ENCODE results near the gene AUTS2.

- TF ChIP-seq, protein P1, sequence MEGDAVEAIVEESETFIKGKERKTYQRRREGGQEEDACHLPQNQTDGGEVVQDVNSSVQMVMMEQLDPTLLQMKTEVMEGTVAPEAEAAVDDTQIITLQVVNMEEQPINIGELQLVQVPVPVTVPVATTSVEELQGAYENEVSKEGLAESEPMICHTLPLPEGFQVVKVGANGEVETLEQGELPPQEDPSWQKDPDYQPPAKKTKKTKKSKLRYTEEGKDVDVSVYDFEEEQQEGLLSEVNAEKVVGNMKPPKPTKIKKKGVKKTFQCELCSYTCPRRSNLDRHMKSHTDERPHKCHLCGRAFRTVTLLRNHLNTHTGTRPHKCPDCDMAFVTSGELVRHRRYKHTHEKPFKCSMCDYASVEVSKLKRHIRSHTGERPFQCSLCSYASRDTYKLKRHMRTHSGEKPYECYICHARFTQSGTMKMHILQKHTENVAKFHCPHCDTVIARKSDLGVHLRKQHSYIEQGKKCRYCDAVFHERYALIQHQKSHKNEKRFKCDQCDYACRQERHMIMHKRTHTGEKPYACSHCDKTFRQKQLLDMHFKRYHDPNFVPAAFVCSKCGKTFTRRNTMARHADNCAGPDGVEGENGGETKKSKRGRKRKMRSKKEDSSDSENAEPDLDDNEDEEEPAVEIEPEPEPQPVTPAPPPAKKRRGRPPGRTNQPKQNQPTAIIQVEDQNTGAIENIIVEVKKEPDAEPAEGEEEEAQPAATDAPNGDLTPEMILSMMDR (IDR thresholded peaks at IDR 0.05; ENCODE audit: control extremely low read depth in 1 of 3, insufficient read depth in 1 of 3, low read depth in 1 of 3, low read length in 3 of 3): no peak
- TF ChIP-seq RXRA (IDR thresholded peaks at IDR 0.05; ENCODE audit: insufficient read depth, low read depth, low read length): no peak
- TF ChIP-seq POLR2AphosphoS5 (IDR thresholded peaks at IDR 0.05; ENCODE audit: low read depth, low read length): no peak
- TF ChIP-seq E2F6 (IDR thresholded peaks at IDR 0.05): no peak
- no peak for TF ChIP-seq TAF1 (IDR thresholded peaks at IDR 0.05; ENCODE audit: low read depth, low read length)
- no peak for TF ChIP-seq RNF2 (IDR thresholded peaks at IDR 0.05; ENCODE audit: borderline replicate concordance, low read depth, low read length, missing control alignments, poor library complexity, severe bottlenecking)
These were observed 784.9 kb downstream of the AUTS2 start for GRCh38 chr7:70383066-70383782.
